Measurements from ENCODE around the gene STARD13. TPM values are rescaled to one million over a fixed set of nuclear protein-coding genes. Genes with fewer than 3 reads are reported as not detected.

The STARD13 gene
- total RNA-seq, 1 experiment from 2014 or later: 9.1 TPM

- ChIA-PET CTCF (no interaction called here), POLR2A (no interaction called here)
- Mint-ChIP-seq H3K4me1 (ENCODE audit: low read depth, unreplicated experiment) (peaks cover 18% of the 10 kb centered on the region), H3K4me3 (ENCODE audit: unreplicated experiment) (no peak overlapping the region), H3K27ac (ENCODE audit: unreplicated experiment) (peak overlapping the region; percentile 21), H3K36me3 (ENCODE audit: insufficient read depth, unreplicated experiment) (peaks cover 4% of the 10 kb centered on the region), H3K27me3 (ENCODE audit: insufficient read depth, unreplicated experiment) (no peaks in the 10 kb centered on the region), H3K9me3 (ENCODE audit: unreplicated experiment) (no peaks in the 10 kb centered on the region)
- intact Hi-C loops (cut with micrococcal nuclease; ENCODE audit: unreplicated experiment): loop anchor here (2.0 kb wide), 1 partner anchor 24 kb away; no protein-coding TSS in a partner anchor
- Histone ChIP-seq H3K9me3 (no peaks in the 10 kb centered on the region), H3K36me3 (ENCODE audit: control insufficient read depth, insufficient read depth, low read length) (no peaks in the 10 kb centered on the region), H3K4me1 (peaks cover 9% of the 10 kb centered on the region), H3K27me3 (replicated peaks; ENCODE audit: control insufficient read depth, insufficient read depth, low read length) (no peaks in the 10 kb centered on the region), H3K4me3 (ENCODE audit: low read depth, low read length) (no peak overlapping the region)
- BruUV-seq (replicated peaks): no TSS peak
- DNase-seq: peak in 1 of 2 experiments; percentile 36
- TF ChIP-seq CTCF (IDR thresholded peaks at IDR 0.05; ENCODE audit: insufficient read depth in 1 of 2, low read depth in 1 of 2, low read length in 1 of 2, severe bottlenecking in 1 of 2, unreplicated experiment in 1 of 2): no peak
These were observed 90.5 kb downstream of the STARD13 start for GRCh38 chr13:33194820-33195692.

GRCh38 chr13:33193428-33193974, 92.1 kb downstream of the STARD13 start:
- Mint-ChIP-seq H3K4me1 (ENCODE audit: low read depth, unreplicated experiment) (peaks cover 15% of the 10 kb centered on the region), H3K9me3 (ENCODE audit: unreplicated experiment) (no peaks in the 10 kb centered on the region), H3K27me3 (ENCODE audit: insufficient read depth, unreplicated experiment) (no peaks in the 10 kb centered on the region), H3K4me3 (ENCODE audit: unreplicated experiment) (no peak overlapping the region), H3K27ac (ENCODE audit: unreplicated experiment) (no peak overlapping the region), H3K36me3 (ENCODE audit: insufficient read depth, unreplicated experiment) (peaks cover 4% of the 10 kb centered on the region)
- intact Hi-C loops (cut with micrococcal nuclease; ENCODE audit: unreplicated experiment): no loop called here
- no peaks in the 10 kb centered on the region for H3K9me3 ChIP-seq
- TF ChIP-seq CTCF (IDR thresholded peaks at IDR 0.05; ENCODE audit: insufficient read depth in 1 of 2, low read depth in 1 of 2, low read length in 1 of 2, severe bottlenecking in 1 of 2, unreplicated experiment in 1 of 2): no peak
- no peak overlapping the region for H3K4me3 ChIP-seq (ENCODE audit: low read depth, low read length)
- no peak for DNase-seq
- CTCF ChIA-PET: no interaction called here
- H3K27me3 ChIP-seq (replicated peaks; ENCODE audit: control insufficient read depth, insufficient read depth, low read length): no peaks in the 10 kb centered on the region
- H3K4me1 ChIP-seq: peaks cover 9% of the 10 kb centered on the region
- H3K36me3 ChIP-seq (ENCODE audit: control insufficient read depth, insufficient read depth, low read length): no peaks in the 10 kb centered on the region
- POLR2A ChIA-PET: no interaction called here
- BruUV-seq (replicated peaks): no TSS peak

GRCh38 chr13:33191425-33192210, 93.9 kb downstream of the STARD13 start:
- POLR2A ChIA-PET: no interaction called here
- no peak overlapping the region for H3K4me3 ChIP-seq (ENCODE audit: low read depth, low read length)
- Mint-ChIP-seq H3K27ac (ENCODE audit: unreplicated experiment) (no peak overlapping the region), H3K4me1 (ENCODE audit: low read depth, unreplicated experiment) (peaks cover 11% of the 10 kb centered on the region), H3K36me3 (ENCODE audit: insufficient read depth, unreplicated experiment) (peaks cover 4% of the 10 kb centered on the region), H3K27me3 (ENCODE audit: insufficient read depth, unreplicated experiment) (no peaks in the 10 kb centered on the region), H3K4me3 (ENCODE audit: unreplicated experiment) (no peak overlapping the region), H3K9me3 (ENCODE audit: unreplicated experiment) (no peaks in the 10 kb centered on the region)
- peaks cover 15% of the 10 kb centered on the region for H3K4me1 ChIP-seq
- no peak for DNase-seq
- intact Hi-C loops (cut with micrococcal nuclease; ENCODE audit: unreplicated experiment): no loop called here
- CTCF ChIA-PET: no interaction called here
- no peaks in the 10 kb centered on the region for H3K36me3 ChIP-seq (ENCODE audit: control insufficient read depth, insufficient read depth, low read length)
- no peaks in the 10 kb centered on the region for H3K9me3 ChIP-seq
- BruUV-seq (replicated peaks): no TSS peak
- H3K27me3 ChIP-seq (replicated peaks; ENCODE audit: control insufficient read depth, insufficient read depth, low read length): no peaks in the 10 kb centered on the region
- TF ChIP-seq CTCF (IDR thresholded peaks at IDR 0.05; ENCODE audit: insufficient read depth in 1 of 2, low read depth in 1 of 2, low read length in 1 of 2, severe bottlenecking in 1 of 2, unreplicated experiment in 1 of 2): no peak

Measured in Caco-2 (cell line).